ENCODE data around the gene FILIP1L. TPM values are rescaled to one million over a fixed set of nuclear protein-coding genes. Genes with fewer than 3 reads are reported as not detected.

The FILIP1L gene
- total RNA-seq, 3 donors from 2014 or later = 19.8 to 23.7 (median 23.3) TPM

- TF ChIP-seq POLR2AphosphoS5 (IDR thresholded peaks at IDR 0.05) = no peak
- no peak for TF ChIP-seq CTCF (IDR thresholded peaks at IDR 0.05)
- TF ChIP-seq POLR2A (IDR thresholded peaks at IDR 0.05) = no peak
- H3K36me3 ChIP-seq = no peaks in the 10 kb centered on the region
- no peaks in the 10 kb centered on the region for H3K27me3 ChIP-seq
- H3K4me1 ChIP-seq = no peaks in the 10 kb centered on the region
- no peaks in the 10 kb centered on the region for H3K9me3 ChIP-seq
- DNase-seq (ENCODE audit: low spot score in 2 of 2) = no peak
- intact Hi-C loops (cut with DNase I; ENCODE audit: low total_unique reads) = no loop called here
- no peak overlapping the region for H3K4me3 ChIP-seq
- no peak overlapping the region for H3K27ac ChIP-seq
Measured at GRCh38 chr3:99984139-99984538, 130.2 kb downstream of the FILIP1L start.

GRCh38 chr3:99982650-99983049 lies 131.7 kb downstream of the FILIP1L start:
- H3K27me3 ChIP-seq = no peaks in the 10 kb centered on the region
- no peak for DNase-seq (ENCODE audit: low spot score in 2 of 2)
- H3K9me3 ChIP-seq = no peaks in the 10 kb centered on the region
- no peaks in the 10 kb centered on the region for H3K36me3 ChIP-seq
- H3K4me1 ChIP-seq = no peaks in the 10 kb centered on the region
- TF ChIP-seq CTCF (IDR thresholded peaks at IDR 0.05) (no peak), POLR2A (IDR thresholded peaks at IDR 0.05) (no peak), POLR2AphosphoS5 (IDR thresholded peaks at IDR 0.05) (no peak)
- no peak overlapping the region for H3K4me3 ChIP-seq
- intact Hi-C loops (cut with DNase I; ENCODE audit: low total_unique reads) = no loop called here
- H3K27ac ChIP-seq = no peak overlapping the region

- no peak overlapping the region for H3K4me3 ChIP-seq
- TF ChIP-seq POLR2A (IDR thresholded peaks at IDR 0.05) = no peak
- intact Hi-C loops (cut with DNase I; ENCODE audit: low total_unique reads) = no loop called here
- DNase-seq (ENCODE audit: low spot score in 2 of 2) = no peak
- no peaks in the 10 kb centered on the region for H3K36me3 ChIP-seq
- H3K4me1 ChIP-seq = no peaks in the 10 kb centered on the region
- no peaks in the 10 kb centered on the region for H3K9me3 ChIP-seq
- no peak overlapping the region for H3K27ac ChIP-seq
- H3K27me3 ChIP-seq = no peaks in the 10 kb centered on the region
Measured at GRCh38 chr3:99981138-99981537, 133.2 kb downstream of the FILIP1L start.

- Histone ChIP-seq H3K27me3 (no peaks in the 10 kb centered on the region), H3K4me3 (no peak overlapping the region), H3K36me3 (no peaks in the 10 kb centered on the region), H3K4me1 (no peaks in the 10 kb centered on the region), H3K9me3 (no peaks in the 10 kb centered on the region), H3K27ac (no peak overlapping the region)
- DNase-seq (ENCODE audit: low spot score in 2 of 2) = no peak
- intact Hi-C loops (cut with DNase I; ENCODE audit: low total_unique reads) = no loop called here
- TF ChIP-seq POLR2A (IDR thresholded peaks at IDR 0.05) (no peak), POLR2AphosphoS5 (IDR thresholded peaks at IDR 0.05) (no peak), CTCF (IDR thresholded peaks at IDR 0.05) (no peak)
Measured at GRCh38 chr3:99980606-99981005, 133.7 kb downstream of the FILIP1L start.

- DNase-seq (ENCODE audit: low spot score in 2 of 2) = no peak
- intact Hi-C loops (cut with DNase I; ENCODE audit: low total_unique reads) = no loop called here
- H3K27ac ChIP-seq = no peak overlapping the region
Measured at GRCh38 chr3:99978221-99978620, 136.1 kb downstream of the FILIP1L start.

More at GRCh38 chr3:99978221-99978620, 136.1 kb downstream of the FILIP1L start:
- H3K4me1 ChIP-seq = no peaks in the 10 kb centered on the region
- TF ChIP-seq POLR2AphosphoS5 (IDR thresholded peaks at IDR 0.05) (no peak), POLR2A (IDR thresholded peaks at IDR 0.05) (no peak), CTCF (IDR thresholded peaks at IDR 0.05) (no peak)
- no peak overlapping the region for H3K4me3 ChIP-seq
- no peaks in the 10 kb centered on the region for H3K36me3 ChIP-seq
- H3K9me3 ChIP-seq = no peaks in the 10 kb centered on the region
- H3K27me3 ChIP-seq = no peaks in the 10 kb centered on the region

Data from breast epithelium (tissue), 4 donors.